ENCODE data around the gene IGSF3.
"Not testable (repeated sequence)": the region's sequence is repeated elsewhere in the genome, so short reads cannot be mapped to it uniquely, and the experiment has no call there.

Gene IGSF3

DNA sequence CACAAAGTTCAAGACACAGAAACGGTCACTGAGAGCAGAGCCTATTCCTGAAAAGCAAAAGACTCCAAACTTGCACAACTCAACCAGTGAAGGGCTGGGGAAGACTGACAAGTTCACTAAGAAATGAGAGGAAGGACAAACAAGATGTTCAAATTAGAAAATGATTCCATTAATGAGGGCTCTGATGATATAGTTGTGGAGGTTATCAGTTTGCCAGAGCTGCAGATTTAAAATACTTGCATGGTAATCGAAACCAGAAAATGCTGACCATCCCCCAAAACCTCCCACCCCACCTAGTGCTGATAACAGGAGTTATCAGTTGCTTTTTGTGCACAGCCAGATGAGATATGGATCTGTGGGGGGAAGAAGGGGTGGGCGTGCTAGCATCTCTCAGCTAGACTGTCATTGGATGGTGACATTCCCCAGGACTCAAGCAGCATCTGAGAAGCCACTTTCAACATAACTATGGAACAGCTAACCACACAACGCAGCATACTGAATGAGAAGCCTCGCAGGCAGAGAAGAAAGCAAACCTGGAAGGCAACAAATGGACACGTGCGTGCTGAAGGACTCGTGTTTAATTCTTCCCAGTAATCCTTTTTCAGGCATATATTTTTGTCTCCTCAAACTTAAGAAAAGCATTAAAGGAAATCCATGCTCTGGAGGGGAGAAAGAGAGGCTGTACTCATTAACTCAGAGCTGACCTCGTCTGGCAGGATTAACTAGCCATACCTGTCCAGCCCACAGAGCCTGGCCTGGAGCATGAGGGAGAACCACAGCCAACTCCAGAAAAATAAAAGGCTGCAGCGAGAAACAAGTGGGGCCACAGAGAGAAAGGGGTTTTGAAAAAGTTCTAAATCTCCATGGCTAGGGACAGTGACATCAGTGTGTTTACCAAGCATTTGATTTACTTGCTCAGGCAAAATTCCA, 35.3 kb downstream of the IGSF3 start:
- not testable (repeated sequence) for FAIRE-seq

GRCh38 chr1:116631554-116631953, 36.0 kb downstream of the IGSF3 start:
- DNase-seq (ENCODE audit: low spot score); FAIRE-seq: not testable (repeated sequence)

More for the DNA sequence above, 35.3 kb downstream of the IGSF3 start:
- not testable (repeated sequence) for DNase-seq (ENCODE audit: low spot score)

DNA sequence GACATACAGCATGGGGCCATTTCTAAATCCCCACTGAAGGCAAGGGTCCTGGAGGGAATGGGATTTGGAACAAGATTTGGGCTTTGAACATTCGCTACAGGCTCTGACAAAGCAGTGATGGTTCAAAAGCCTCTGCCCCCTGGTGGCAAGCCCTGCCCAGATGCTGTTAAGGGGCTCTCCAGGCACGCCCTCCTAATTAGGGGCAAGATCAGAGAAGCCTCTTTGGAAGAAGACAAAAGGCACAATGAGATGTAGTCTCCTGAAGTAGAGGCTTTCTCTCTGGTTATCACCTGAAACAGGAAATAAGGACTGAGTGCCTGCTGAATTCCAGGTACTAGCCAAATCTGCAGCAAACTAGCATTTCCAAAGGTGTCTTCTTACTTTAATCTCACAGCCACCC, 37.5 kb downstream of the IGSF3 start:
- DNase-seq (ENCODE audit: low spot score); FAIRE-seq: not testable (repeated sequence)

DNA sequence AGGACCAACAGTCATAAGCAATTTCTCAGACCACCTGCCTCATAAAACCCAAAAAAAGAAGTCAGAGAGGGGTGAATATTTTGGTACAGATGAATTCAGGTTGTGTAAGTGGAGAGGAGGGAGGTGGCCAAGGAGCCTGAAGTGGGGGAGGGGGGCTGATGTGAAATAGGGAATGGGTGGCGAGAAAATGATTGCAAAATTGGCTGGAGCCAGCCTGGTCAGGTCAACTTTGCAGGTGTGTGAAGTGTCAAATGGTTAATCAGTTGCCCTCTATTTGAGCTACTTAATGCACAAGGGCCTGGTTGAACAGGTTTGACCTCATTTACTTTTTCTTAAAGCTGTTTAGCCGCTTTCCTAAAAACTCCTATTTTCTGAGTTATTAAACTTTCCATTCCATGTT, 38.1 kb downstream of the IGSF3 start:
- not testable (repeated sequence) for FAIRE-seq; DNase-seq (ENCODE audit: low spot score)

- no peak for FAIRE-seq
These were observed 39.1 kb downstream of the IGSF3 start for GRCh38 chr1:116628448-116628847.

DNA sequence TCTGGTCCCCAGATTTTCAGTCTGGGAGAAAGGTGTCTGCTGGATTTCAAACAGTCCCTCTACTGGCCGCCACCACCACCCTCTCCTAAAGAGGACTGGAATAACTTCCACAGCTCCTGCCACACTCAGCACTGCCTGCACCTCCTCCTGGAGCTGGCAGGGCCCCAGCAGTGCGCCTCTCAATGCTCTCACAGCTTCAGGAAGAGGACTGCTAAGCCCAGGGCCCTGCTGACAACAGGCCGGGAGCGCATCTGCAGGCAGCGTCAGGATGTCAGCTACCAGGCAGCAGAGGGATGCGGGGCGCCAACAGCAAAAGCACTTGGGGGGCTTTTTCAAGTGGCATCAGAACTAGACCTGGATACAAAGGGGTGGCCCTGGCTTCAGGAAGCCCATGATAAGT, 40.2 kb downstream of the IGSF3 start:
- DNase-seq (ENCODE audit: low spot score), result not testable (repeated sequence)

More at GRCh38 chr1:116628448-116628847, 39.1 kb downstream of the IGSF3 start:
- DNase-seq (ENCODE audit: low spot score), result no peak

DNA sequence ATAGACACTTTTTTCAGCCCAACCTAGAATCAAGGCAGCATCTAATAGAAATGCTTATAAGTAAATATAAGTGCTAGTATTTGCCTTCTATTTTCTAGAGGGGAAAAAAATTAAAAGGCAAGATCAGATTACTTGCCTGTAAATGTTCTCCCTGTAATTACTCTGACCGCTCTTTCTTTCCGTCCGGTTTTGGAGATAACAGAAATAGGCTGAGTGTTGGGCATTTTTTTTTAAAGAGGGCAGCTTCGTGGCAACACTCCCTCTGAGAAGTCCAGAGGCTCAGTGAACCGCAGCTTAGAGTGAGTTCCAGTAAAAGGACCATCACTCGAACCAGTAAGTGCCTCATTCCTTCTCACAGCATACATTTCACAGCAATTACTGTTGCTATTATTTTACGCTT, 40.6 kb downstream of the IGSF3 start:
- FAIRE-seq; DNase-seq (ENCODE audit: low spot score): not testable (repeated sequence)

More for the DNA sequence above, 40.2 kb downstream of the IGSF3 start:
- not testable (repeated sequence) for FAIRE-seq

DNA sequence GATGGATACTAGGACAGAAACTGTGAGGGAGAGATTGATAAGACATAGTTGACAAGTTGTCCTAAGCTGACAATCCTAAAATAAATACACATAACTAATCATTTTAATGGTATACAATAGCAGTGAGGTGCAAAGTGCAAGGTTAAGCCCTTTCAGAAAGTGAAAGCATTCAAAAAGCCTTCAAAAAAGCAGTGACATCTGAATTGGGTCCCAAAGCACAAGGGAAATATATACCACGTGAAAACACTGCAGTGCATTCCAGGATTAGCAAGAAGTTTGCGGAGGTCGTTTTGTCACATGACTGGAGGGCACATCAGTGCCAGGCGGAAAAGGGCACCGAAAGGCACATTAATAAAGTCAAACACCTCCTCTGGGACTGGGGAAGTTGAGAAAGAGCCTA, 42.4 kb downstream of the IGSF3 start:
- not testable (repeated sequence) for DNase-seq (ENCODE audit: low spot score); FAIRE-seq

GRCh38 chr1:116624040-116624439, 43.5 kb downstream of the IGSF3 start:
- DNase-seq (ENCODE audit: low spot score) (no peak), FAIRE-seq (no peak)

DNA sequence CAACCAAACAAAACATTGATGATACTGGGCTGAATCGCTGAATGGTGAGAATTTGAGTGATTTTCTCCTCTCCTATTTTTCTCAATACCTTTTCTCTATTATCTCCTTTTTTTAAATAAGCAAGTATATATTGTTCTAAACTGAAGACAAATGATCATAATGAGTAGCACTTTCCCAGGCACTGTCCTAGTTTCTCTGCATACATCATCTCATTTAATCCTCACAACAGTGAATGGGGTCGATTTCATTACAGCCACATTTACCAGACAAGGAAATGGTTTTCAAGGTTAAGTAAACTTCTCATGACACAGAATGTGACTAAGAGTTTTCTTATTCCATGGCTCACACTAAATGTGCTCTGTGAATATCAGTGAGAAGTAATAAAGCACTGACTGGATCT, 45.0 kb downstream of the IGSF3 start:
- DNase-seq (ENCODE audit: low spot score), result not testable (repeated sequence)
- FAIRE-seq, result peak; percentile 15

- FAIRE-seq, result not testable (repeated sequence)
These were observed 45.8 kb downstream of the IGSF3 start for GRCh38 chr1:116621756-116622155.

GRCh38 chr1:116620392-116620791, 47.1 kb downstream of the IGSF3 start:
- not testable (repeated sequence) for DNase-seq (ENCODE audit: low spot score); FAIRE-seq

More at GRCh38 chr1:116621756-116622155, 45.8 kb downstream of the IGSF3 start:
- DNase-seq (ENCODE audit: low spot score), result not testable (repeated sequence)

DNA sequence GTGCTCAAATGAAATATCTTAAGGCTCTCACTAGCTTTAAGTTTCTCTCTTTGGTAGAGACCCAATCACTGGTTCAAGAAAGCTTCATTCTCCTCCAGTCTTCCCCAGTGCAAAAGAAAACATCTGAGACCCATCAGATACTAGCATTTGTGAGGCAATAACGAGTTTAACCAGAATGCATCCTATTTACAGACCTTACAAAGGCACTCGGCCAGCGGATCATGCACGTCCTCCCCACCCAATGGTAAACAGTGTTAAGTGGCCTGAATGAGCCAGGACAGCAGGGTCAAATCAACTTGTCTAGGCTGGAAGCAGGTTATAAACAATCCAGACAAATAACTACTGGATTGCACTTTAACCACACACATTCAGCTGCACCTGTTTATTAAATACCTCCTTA, 48.4 kb downstream of the IGSF3 start:
- not testable (repeated sequence) for FAIRE-seq; DNase-seq (ENCODE audit: low spot score)

GRCh38 chr1:116617808-116618207, 49.7 kb downstream of the IGSF3 start:
- FAIRE-seq, result not testable (repeated sequence)

GRCh38 chr1:116613825-116614224, 53.7 kb downstream of the IGSF3 start:
- DNase-seq (ENCODE audit: low spot score); FAIRE-seq: not testable (repeated sequence)

More at GRCh38 chr1:116617808-116618207, 49.7 kb downstream of the IGSF3 start:
- not testable (repeated sequence) for DNase-seq (ENCODE audit: low spot score)

- FAIRE-seq; DNase-seq (ENCODE audit: low spot score): not testable (repeated sequence)
These were observed 57.6 kb downstream of the IGSF3 start for GRCh38 chr1:116609801-116610371.

DNA sequence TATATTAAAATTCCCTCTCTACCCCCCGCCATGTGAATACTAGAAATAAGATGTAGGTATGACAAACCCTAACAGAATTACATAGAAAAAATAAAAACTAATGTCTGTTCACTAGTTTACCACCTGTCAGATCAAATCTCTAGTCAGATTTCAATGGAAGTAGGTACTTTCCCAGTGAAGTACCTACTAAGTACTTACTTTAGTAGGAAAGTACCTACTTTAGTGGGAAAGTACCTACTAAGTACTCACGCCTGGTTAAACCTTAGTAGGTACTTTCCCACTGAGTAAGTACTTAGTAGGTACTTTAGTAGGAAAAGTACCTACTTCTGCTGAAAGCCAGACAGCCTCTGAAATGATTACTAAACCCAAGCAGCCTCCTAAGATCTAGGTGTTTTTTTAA, 58.7 kb downstream of the IGSF3 start:
- DNase-seq (ENCODE audit: low spot score); FAIRE-seq: not testable (repeated sequence)

GRCh38 chr1:116608151-116608550, 59.4 kb downstream of the IGSF3 start:
- DNase-seq (ENCODE audit: low spot score); FAIRE-seq: not testable (repeated sequence)

- not testable (repeated sequence) for FAIRE-seq
These were observed 60.1 kb downstream of the IGSF3 start for GRCh38 chr1:116607463-116607862.

GRCh38 chr1:116606067-116606466, 61.5 kb downstream of the IGSF3 start:
- FAIRE-seq; DNase-seq (ENCODE audit: low spot score): not testable (repeated sequence)

More at GRCh38 chr1:116607463-116607862, 60.1 kb downstream of the IGSF3 start:
- not testable (repeated sequence) for DNase-seq (ENCODE audit: low spot score)

DNA sequence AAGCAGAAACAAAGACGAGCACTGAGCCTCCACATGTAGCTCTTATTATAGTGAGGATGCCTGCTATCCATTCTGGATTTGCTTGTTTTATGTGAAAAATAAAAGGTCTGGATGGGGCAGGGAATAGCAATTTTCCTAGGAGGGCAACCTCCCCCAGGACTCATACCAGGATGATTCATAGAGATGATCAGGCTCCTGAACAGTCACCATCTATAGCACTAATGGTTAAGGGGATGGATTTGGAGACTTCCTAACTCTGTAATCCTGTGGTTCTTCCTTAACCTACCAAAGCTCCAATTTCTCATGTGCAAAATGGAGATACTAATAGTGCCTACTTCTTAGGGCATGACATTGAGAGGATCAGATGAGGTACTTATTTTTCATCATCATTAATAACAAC, 62.2 kb downstream of the IGSF3 start:
- DNase-seq (ENCODE audit: low spot score) (no peak), FAIRE-seq (no peak)

DNA sequence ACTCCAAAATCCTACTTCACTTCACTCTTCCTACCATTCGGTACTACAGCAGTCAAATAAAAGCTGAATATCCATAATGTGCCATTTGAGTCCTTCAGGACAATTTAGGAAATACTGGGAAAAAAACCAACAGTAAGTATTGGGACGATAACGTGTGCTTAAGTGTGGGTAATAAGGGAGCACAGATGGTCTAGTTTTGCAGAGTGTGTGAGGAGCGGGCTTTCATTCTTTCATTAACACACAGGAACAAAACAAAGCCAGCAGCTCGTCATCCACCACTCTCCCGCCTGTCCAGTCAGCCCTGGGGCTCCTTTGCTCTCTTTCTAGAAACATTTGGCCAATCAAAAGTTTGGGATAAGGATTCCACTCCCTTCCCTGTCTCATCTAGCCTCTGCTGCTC, 63.1 kb downstream of the IGSF3 start:
- not testable (repeated sequence) for FAIRE-seq; DNase-seq (ENCODE audit: low spot score)

Measured in RCC 7860 (cell line).